HG02623 (cell line): Measurements from ENCODE around the gene EIF2A.

ENCODE experiments used
- ATAC-seq: cut with Tn5 transposase; IDR thresholded peaks from one replicate; pipeline ENCODE4 v1.9.1; 2021; ENCODE audit warnings: moderate library complexity; ENCODE audit not compliant: unreplicated experiment

EIF2A gene

GRCh38 chr3:150631515-150632221 is 85.1 kb downstream of the EIF2A start:
- ATAC-seq = no peak

GRCh38 chr3:150635076-150635475 is 88.5 kb downstream of the EIF2A start:
- no peak for ATAC-seq

- peak; percentile 60 for ATAC-seq
Observed at GRCh38 chr3:150635526-150635925, 88.9 kb downstream of the EIF2A start.
